ENCODE results near the gene WAPL.

WAPL gene

GRCh38 chr10:86411852-86412560 lies 109.6 kb downstream of the WAPL start:
- no peak for DNase-seq (ENCODE audit: low spot score)

- DNase-seq (ENCODE audit: low spot score): no peak
These were observed 110.2 kb downstream of the WAPL start for GRCh38 chr10:86411281-86411841.

GRCh38 chr10:86410542-86411124 lies 111.0 kb downstream of the WAPL start:
- no peak for DNase-seq (ENCODE audit: low spot score)

GRCh38 chr10:86409183-86409582 lies 112.4 kb downstream of the WAPL start:
- DNase-seq (ENCODE audit: low spot score): no peak

- no peak for DNase-seq (ENCODE audit: low spot score)
These were observed 118.3 kb downstream of the WAPL start for GRCh38 chr10:86403183-86403797.

- DNase-seq (ENCODE audit: low spot score): peak; percentile 68
These were observed 119.2 kb downstream of the WAPL start for GRCh38 chr10:86402283-86402941.

GRCh38 chr10:86401588-86402282 lies 119.9 kb downstream of the WAPL start:
- no peak for DNase-seq (ENCODE audit: low spot score)

GRCh38 chr10:86400705-86401587 lies 120.6 kb downstream of the WAPL start:
- DNase-seq (ENCODE audit: low spot score): no peak

- peak; percentile 91 for DNase-seq (ENCODE audit: low spot score)
These were observed 121.5 kb downstream of the WAPL start for GRCh38 chr10:86399879-86400704.

- no peak for DNase-seq (ENCODE audit: low spot score)
These were observed 122.1 kb downstream of the WAPL start for GRCh38 chr10:86399514-86399878.

GRCh38 chr10:86397120-86397519 lies 124.5 kb downstream of the WAPL start:
- no peak for DNase-seq (ENCODE audit: low spot score)

- no peak for DNase-seq (ENCODE audit: low spot score)
These were observed 127.6 kb downstream of the WAPL start for GRCh38 chr10:86393862-86394455.

GRCh38 chr10:86393362-86393761 lies 128.2 kb downstream of the WAPL start:
- DNase-seq (ENCODE audit: low spot score): no peak

- DNase-seq (ENCODE audit: low spot score): no peak
These were observed 128.9 kb downstream of the WAPL start for GRCh38 chr10:86392723-86393094.

- DNase-seq (ENCODE audit: low spot score): no peak
These were observed 129.4 kb downstream of the WAPL start for GRCh38 chr10:86391986-86392722.

GRCh38 chr10:86391236-86391840 lies 130.3 kb downstream of the WAPL start:
- no peak for DNase-seq (ENCODE audit: low spot score)

- DNase-seq (ENCODE audit: low spot score): no peak
These were observed 131.1 kb downstream of the WAPL start for GRCh38 chr10:86390337-86391120.
